Measurements from ENCODE around the gene UBXN6. TPM values are rescaled to one million over a fixed set of nuclear protein-coding genes. Genes with fewer than 3 reads are reported as not detected.

Gene UBXN6
- total RNA-seq, 1 donor from 2014 or later: 113 TPM

DNA sequence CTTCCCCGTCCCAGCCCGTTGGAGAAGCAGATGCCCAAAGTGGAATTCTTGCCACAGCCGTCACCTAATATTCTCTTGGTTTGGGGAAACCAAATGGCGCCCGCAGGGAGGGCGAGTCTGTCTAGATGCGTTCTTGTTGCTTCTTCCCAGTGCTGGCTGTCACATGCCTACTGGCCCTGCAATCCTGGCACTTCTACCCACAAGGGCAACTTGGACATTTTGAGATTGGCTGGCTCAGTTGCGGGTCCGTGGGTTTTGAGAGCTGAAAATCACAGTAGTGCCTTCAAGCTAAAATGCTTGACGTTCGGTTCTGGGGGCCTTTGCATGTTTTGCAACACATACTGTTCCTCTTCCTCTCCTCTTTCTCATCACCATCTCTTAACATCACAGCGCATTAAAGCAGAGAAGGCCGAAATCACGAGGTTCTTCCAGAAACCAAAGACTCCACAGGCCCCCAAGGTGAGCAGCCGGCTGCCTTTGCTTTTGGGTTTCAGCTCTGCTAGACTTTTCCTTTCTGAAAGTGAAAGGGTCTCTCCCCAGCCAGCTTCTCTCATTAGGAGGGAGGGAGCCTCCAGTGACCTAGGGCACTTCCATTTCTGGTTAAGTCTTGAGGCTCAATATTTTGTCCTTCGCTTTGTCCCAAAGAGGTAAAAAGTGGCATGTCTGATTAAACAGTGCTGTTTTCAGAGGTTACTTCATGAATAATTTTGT, 34.0 kb downstream of the UBXN6 start:
- ATAC-seq (no peak), DNase-seq (no peak)
- Histone ChIP-seq H3K4me1 (no peaks in the 10 kb centered on the region), H3K4me3 (no peak overlapping the region), H3K27me3 (no peaks in the 10 kb centered on the region), H3K36me3 (peaks cover 8% of the 10 kb centered on the region), H3K9me3 (no peaks in the 10 kb centered on the region), H3K27ac (no peak overlapping the region)
- TF ChIP-seq, protein P1, sequence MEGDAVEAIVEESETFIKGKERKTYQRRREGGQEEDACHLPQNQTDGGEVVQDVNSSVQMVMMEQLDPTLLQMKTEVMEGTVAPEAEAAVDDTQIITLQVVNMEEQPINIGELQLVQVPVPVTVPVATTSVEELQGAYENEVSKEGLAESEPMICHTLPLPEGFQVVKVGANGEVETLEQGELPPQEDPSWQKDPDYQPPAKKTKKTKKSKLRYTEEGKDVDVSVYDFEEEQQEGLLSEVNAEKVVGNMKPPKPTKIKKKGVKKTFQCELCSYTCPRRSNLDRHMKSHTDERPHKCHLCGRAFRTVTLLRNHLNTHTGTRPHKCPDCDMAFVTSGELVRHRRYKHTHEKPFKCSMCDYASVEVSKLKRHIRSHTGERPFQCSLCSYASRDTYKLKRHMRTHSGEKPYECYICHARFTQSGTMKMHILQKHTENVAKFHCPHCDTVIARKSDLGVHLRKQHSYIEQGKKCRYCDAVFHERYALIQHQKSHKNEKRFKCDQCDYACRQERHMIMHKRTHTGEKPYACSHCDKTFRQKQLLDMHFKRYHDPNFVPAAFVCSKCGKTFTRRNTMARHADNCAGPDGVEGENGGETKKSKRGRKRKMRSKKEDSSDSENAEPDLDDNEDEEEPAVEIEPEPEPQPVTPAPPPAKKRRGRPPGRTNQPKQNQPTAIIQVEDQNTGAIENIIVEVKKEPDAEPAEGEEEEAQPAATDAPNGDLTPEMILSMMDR (IDR thresholded peaks at IDR 0.05): no peak
- intact Hi-C loops (cut with DNase I): no loop called here

DNA sequence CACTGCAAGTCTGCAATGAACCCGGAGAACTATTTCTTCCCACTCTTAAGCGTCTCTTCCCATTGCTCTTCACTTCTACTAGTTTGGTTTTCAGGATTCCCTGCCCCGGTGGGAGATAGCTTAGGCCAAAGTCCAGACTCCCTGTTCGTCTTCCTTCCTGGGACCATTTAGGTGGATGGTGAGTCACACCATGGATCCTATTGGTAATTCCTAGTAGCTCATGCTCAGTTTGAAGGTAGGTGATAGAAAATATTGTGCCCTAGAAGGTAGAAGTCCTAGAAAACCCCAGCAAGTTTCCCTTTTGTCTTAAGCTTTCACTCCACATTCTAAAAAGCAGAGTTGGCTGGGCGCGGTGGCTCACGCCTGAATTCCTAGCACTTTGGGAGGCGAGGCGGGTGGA, 41.3 kb downstream of the UBXN6 start:
- intact Hi-C loops (cut with DNase I): no loop called here
- no peak overlapping the region for H3K27ac ChIP-seq
- H3K4me1 ChIP-seq: no peaks in the 10 kb centered on the region
- DNase-seq: no peak
- H3K27me3 ChIP-seq: no peaks in the 10 kb centered on the region
- no peak for ATAC-seq
- no peak overlapping the region for H3K4me3 ChIP-seq
- TF ChIP-seq, protein P1 (IDR thresholded peaks at IDR 0.05): no peak
- no peaks in the 10 kb centered on the region for H3K36me3 ChIP-seq
- H3K9me3 ChIP-seq: no peaks in the 10 kb centered on the region

DNA sequence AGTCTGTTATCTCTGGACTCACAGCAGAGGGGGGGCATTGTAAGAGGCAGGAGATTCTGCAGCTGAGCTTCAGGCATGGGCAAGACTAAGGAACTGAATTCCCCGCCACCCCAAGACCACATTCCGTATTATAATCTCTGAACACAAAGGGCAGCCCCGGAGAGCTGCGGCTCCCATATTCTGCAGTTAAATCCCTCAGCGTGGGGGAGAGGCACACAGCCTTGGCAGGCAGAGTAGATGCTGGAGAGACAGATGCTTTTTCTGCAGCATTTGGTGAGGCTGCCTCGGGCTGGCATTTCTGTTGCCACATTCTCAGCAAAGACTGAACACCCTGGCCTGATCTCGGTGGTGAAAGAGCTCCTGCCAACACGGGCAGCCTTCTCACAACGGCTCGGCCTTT, 42.2 kb downstream of the UBXN6 start:
- peak overlapping the region; percentile 11 for H3K27ac ChIP-seq
- no peaks in the 10 kb centered on the region for H3K36me3 ChIP-seq
- no peaks in the 10 kb centered on the region for H3K9me3 ChIP-seq
- DNase-seq (no peak), ATAC-seq (no peak)
- intact Hi-C loops (cut with DNase I): no loop called here
- no peak overlapping the region for H3K4me3 ChIP-seq
- no peaks in the 10 kb centered on the region for H3K4me1 ChIP-seq
- TF ChIP-seq, protein P1 (IDR thresholded peaks at IDR 0.05): no peak
- H3K27me3 ChIP-seq: no peaks in the 10 kb centered on the region

DNA sequence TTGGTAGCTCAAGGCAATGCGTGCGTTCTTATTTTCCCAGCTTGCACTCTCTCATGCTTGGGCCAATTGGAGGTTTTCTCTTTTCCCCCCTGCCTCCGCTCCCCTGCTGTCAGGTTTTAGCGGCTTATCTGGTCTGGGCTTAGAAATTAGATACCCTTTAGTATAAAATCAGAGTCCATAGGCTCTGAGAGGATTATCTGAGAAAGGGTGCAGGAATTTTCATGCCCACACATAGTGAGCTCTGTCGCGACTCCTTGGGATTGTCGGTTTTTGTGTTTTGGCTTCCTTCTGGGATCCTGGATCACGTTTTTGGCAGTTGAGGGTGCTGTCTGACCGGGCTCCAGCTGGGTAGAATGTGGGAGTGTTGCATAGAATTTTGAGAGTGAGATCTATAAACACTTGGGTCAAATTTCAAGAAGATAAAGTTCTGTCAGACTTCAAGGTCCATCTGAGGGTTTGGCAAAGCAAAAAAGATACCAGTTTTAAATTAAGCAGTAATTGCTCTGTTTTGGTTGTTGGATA, 42.7 kb downstream of the UBXN6 start:
- Histone ChIP-seq H3K36me3 (no peaks in the 10 kb centered on the region), H3K4me3 (no peak overlapping the region), H3K27ac (no peak overlapping the region), H3K9me3 (no peaks in the 10 kb centered on the region), H3K27me3 (no peaks in the 10 kb centered on the region), H3K4me1 (no peaks in the 10 kb centered on the region)
- DNase-seq: no peak
- ATAC-seq: no peak
- TF ChIP-seq, protein P1 (IDR thresholded peaks at IDR 0.05): no peak
- intact Hi-C loops (cut with DNase I): no loop called here

DNA sequence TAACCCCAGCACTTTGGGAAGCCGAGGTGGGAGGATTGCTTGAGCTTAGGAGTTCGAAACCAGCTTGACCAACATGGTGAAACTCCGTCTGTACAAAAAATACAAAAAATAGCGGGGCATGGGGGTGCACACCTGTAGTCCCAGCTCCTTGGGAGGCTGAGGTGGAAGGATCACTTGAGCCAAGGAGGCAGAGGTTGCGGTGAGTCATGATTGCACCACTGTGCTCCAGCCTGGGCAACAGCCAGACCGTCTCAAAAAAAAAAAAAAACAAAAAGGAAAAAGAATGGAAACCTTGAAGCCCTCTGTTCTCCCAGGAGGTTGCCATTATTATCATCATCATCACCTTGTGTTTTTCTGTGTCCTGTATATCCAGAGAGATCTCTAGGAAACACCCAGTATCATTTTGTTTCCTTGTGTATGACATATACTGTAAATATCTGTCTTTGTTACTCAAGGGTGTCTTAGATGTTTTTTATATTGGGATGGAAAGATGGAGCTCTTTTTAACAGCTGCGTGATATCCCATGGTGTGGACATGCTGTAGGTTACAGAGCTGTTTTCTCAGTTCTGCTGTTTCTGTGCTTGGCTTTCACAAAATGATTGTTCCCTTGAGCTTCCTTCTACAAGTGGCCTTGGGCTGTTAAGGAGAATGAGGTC, 43.3 kb downstream of the UBXN6 start:
- intact Hi-C loops (cut with DNase I): no loop called here

More for the DNA sequence above, 43.3 kb downstream of the UBXN6 start:
- Histone ChIP-seq H3K4me1 (no peaks in the 10 kb centered on the region), H3K9me3 (no peaks in the 10 kb centered on the region), H3K36me3 (peaks cover 4% of the 10 kb centered on the region), H3K27ac (no peak overlapping the region), H3K27me3 (no peaks in the 10 kb centered on the region), H3K4me3 (no peak overlapping the region)
- TF ChIP-seq, protein P1 (IDR thresholded peaks at IDR 0.05): no peak
- DNase-seq (no peak), ATAC-seq (no peak)
